ENCODE data around the gene ACKR2. TPM values are rescaled to one million over a fixed set of nuclear protein-coding genes. Genes with fewer than 3 reads are reported as not detected.

The ACKR2 gene
- polyA plus RNA-seq, 1 donor (not counting 4 experiments of a cell fraction or from before 2014, with no cell fraction given) = 0.22 TPM

DNA sequence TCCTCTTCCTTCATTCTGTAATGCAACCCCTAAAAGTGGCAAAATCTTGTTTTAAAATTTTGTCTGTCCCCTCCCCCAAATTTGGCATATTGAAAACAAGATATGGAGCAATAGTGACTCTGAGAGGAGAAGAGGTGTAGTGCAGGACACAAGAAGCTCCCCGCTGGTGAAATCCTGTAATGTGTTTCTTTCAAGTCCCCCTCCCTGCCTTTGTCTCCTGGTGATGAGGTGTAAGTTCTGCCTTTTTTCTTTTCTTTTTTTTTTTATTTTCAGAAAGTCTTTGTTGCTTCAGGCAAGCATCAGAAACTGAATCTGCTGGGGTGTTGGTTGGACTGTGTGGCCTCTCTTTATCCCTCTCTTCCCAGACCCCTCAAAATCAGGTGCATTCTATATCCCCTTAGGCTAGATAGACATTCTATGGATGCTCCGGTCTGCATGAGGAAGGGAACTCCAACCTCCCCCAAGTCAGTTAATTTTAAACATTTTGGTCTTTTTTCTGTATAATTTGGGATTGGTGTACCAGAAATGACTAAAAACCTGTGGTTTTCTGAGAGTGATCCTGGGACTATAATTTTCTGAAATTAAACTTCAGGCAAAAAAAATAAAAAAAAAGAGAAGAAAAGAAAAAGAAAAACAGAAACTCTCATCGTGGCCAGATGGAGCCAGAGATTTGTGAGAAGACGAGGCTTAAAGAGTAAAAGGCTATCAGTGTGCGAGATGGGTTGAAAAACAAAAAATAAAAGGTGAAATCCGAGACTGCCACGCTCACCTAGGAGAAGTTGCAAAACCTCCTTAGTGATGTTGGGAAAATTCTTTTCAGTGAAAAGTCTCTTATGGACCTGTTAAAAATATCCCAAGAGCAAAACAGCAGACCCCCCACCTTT, 21.4 kb downstream of the ACKR2 start:
- no peak overlapping the region for H3K4me3 ChIP-seq (ENCODE audit: control insufficient read depth in 2 of 3, extremely low read depth in 1 of 3, insufficient read depth in 2 of 3, low read depth in 1 of 3, low read length in 3 of 3)
- H3K4me1 ChIP-seq (ENCODE audit: control insufficient read depth, extremely low read depth, insufficient read depth, low read length) = peaks cover 12% of the 10 kb centered on the region
- H3K9me1 ChIP-seq (ENCODE audit: control insufficient read depth, extremely low read depth, insufficient read depth, low read length) = no peaks in the 10 kb centered on the region
- DNase-seq (ENCODE audit: low read depth, low spot score) (no peak), FAIRE-seq (no peak)
- no peak for TF ChIP-seq EZH2 (IDR thresholded peaks at IDR 0.05; ENCODE audit: low read length)
- TF ChIP-seq CTCF (optimal IDR thresholded peaks at IDR 0.05 in 1 of 3, IDR thresholded peaks at IDR 0.05 in 1 of 3, conservative IDR thresholded peaks at IDR 0.05 in 1 of 3; ENCODE audit: extremely low read depth in 1 of 3, insufficient read depth in 2 of 3, low read length in 3 of 3) = peak; percentile 57 to 71 (median 67)
- H3K9me3 ChIP-seq (ENCODE audit: control insufficient read depth, low read depth, low read length) = no peaks in the 10 kb centered on the region
- H3K27ac ChIP-seq (ENCODE audit: control insufficient read depth, insufficient read depth, low read length) = no peak overlapping the region
- no peaks in the 10 kb centered on the region for H3K79me2 ChIP-seq (ENCODE audit: control insufficient read depth, insufficient read depth, low read length)
- no peaks in the 10 kb centered on the region for H3K27me3 ChIP-seq (ENCODE audit: control insufficient read depth, extremely low read depth, insufficient read depth, low read length)
- dilution Hi-C loops (cut with MboI; ENCODE audit: extremely low pct_ligation_motif_present, low sequenced_read_pairs) = no loop called here
- H3K4me2 ChIP-seq (ENCODE audit: control insufficient read depth, extremely low read depth, insufficient read depth, low read depth, low read length) = no peak overlapping the region
- no peak overlapping the region for H3K9ac ChIP-seq (ENCODE audit: control insufficient read depth, extremely low read depth, insufficient read depth, low read length)
- H3K36me3 ChIP-seq (ENCODE audit: control insufficient read depth in 2 of 2, extremely low read depth in 1 of 2, insufficient read depth in 2 of 2, low read length in 2 of 2) = no peaks in the 10 kb centered on the region
- H4K20me1 ChIP-seq (ENCODE audit: control insufficient read depth, extremely low read depth, insufficient read depth, low read length) = no peaks in the 10 kb centered on the region
- no peak overlapping the region for H2AFZ ChIP-seq (ENCODE audit: control insufficient read depth, low read length)

GRCh38 chr3:42831321-42831713, 22.1 kb downstream of the ACKR2 start:
- Histone ChIP-seq H4K20me1 (ENCODE audit: control insufficient read depth, extremely low read depth, insufficient read depth, low read length) (no peaks in the 10 kb centered on the region), H3K27ac (ENCODE audit: control insufficient read depth, insufficient read depth, low read length) (no peak overlapping the region), H3K9ac (ENCODE audit: control insufficient read depth, extremely low read depth, insufficient read depth, low read length) (no peak overlapping the region), H3K9me1 (ENCODE audit: control insufficient read depth, extremely low read depth, insufficient read depth, low read length) (no peaks in the 10 kb centered on the region), H3K9me3 (ENCODE audit: control insufficient read depth, low read depth, low read length) (no peaks in the 10 kb centered on the region), H3K36me3 (ENCODE audit: control insufficient read depth in 2 of 2, extremely low read depth in 1 of 2, insufficient read depth in 2 of 2, low read length in 2 of 2) (no peaks in the 10 kb centered on the region), H3K4me1 (ENCODE audit: control insufficient read depth, extremely low read depth, insufficient read depth, low read length) (peaks cover 12% of the 10 kb centered on the region), H2AFZ (ENCODE audit: control insufficient read depth, low read length) (no peak overlapping the region), H3K4me3 (ENCODE audit: control insufficient read depth in 2 of 3, extremely low read depth in 1 of 3, insufficient read depth in 2 of 3, low read depth in 1 of 3, low read length in 3 of 3) (no peak overlapping the region), H3K27me3 (ENCODE audit: control insufficient read depth, extremely low read depth, insufficient read depth, low read length) (no peaks in the 10 kb centered on the region), H3K79me2 (ENCODE audit: control insufficient read depth, insufficient read depth, low read length) (no peaks in the 10 kb centered on the region), H3K4me2 (ENCODE audit: control insufficient read depth, extremely low read depth, insufficient read depth, low read depth, low read length) (no peak overlapping the region)
- DNase-seq (ENCODE audit: low read depth, low spot score) (no peak), FAIRE-seq (peak; percentile 48)
- no peak for TF ChIP-seq EZH2 (IDR thresholded peaks at IDR 0.05; ENCODE audit: low read length)
- peak; percentile 78 to 88 (median 79) for TF ChIP-seq CTCF (optimal IDR thresholded peaks at IDR 0.05 in 1 of 3, IDR thresholded peaks at IDR 0.05 in 1 of 3, conservative IDR thresholded peaks at IDR 0.05 in 1 of 3; ENCODE audit: extremely low read depth in 1 of 3, insufficient read depth in 2 of 3, low read length in 3 of 3)
- dilution Hi-C loops (cut with MboI; ENCODE audit: extremely low pct_ligation_motif_present, low sequenced_read_pairs) = no loop called here

All from keratinocyte (primary cell).